ENCODE results near the gene COTL1. TPM values are rescaled to one million over a fixed set of nuclear protein-coding genes. Genes with fewer than 3 reads are reported as not detected.

The COTL1 gene
- total and polyA plus RNA-seq, 9 of the 15 experiments (the other 6 are each of a cell fraction or from before 2014, with no cell fraction given): 27.7 to 185 (median 72.5) TPM

- TF ChIP-seq ZNF263 (CRISPR knock-in tag; IDR thresholded peaks at IDR 0.05; ENCODE audit: borderline replicate concordance): no peak
- no peak for TF ChIP-seq ZBTB17 (CRISPR knock-in tag; IDR thresholded peaks at IDR 0.05)
- no peak for TF ChIP-seq RBM15 (IDR thresholded peaks at IDR 0.05; ENCODE audit: insufficient read depth, low read length)
- no peak for TF ChIP-seq ARID2 (IDR thresholded peaks at IDR 0.05)
These were observed 14.6 kb downstream of the COTL1 start (continued) for GRCh38 chr16:84603140-84603816.

DNA sequence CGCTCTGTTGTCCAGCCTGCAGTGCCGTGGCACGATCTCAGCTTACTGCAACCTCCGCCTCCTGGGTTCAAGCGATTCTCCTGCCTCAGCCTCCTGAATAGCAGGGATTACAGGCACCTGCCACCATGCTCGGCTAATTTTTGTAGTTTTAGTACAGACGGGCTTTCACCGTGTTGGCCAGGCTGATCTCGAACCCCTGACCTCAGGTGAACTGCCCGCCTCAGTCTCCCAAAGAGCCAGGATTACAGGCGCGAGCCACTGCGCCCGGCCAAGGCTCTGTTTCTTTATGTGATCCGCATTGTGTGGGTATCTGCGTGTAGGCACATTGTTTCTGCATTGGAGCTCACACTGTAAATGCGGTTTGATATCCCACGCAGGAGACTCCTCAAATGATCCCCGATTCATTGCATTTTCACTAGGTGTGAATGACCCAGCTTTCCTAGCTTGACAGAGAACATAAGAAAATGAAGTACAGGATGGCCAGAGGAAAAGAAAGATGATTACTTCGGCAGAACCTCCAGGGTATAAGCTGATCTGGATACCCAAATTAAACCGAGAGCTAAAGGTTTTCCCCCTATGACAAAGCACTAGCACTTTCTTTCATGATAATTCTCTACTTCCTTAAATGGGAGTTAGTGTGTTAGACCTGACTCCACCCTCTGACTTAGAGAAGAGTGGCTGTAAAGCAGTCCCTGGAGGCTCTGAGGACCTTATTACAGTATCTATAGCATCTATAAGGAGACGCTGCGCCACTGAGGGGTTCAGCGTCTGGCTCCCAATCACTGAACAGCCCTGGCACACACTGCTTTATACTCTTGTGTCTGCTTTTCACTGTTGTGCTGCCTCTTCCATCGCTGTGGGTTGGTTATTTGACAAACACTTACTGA, 17.3 kb downstream of the COTL1 start:
- ChIA-PET CTCF (ENCODE audit: low intra/inter-chr PET ratio) (no interaction called here), POLR2A (interaction anchor here (0.6 to 1.3 kb wide), 9 partner anchors 12 to 455 kb away, joined by 3 to 6 read pairs (median 3); partner anchors contain the start of gene COTL1)
- peak overlapping the region; percentile 95 for H2AFZ ChIP-seq (ENCODE audit: low read depth, low read length)
- H3K27me3 ChIP-seq (ENCODE audit: control insufficient read depth in 2 of 2, insufficient read depth in 2 of 2, low read length in 2 of 2): no peaks in the 10 kb centered on the region
- H3K4me2 ChIP-seq (ENCODE audit: insufficient read depth, low read length): peak overlapping the region; percentile 80
- no peak overlapping the region for H3K4me3 ChIP-seq
- H3K36me3 ChIP-seq (ENCODE audit: control insufficient read depth, insufficient read depth, low read length): peaks cover 9% of the 10 kb centered on the region; the same call in 1 of the 3 replicates
- H4K20me1 ChIP-seq (replicated peaks; ENCODE audit: control insufficient read depth, insufficient read depth, low read length): no peaks in the 10 kb centered on the region
- BruUV-seq (replicated peaks): no TSS peak
- DNase-seq (ENCODE audit: extremely low read depth in 1 of 4, low spot score in 3 of 4): peak in 2 of 4 experiments; percentile 71 to 80
- peak; percentile 85 for ATAC-seq
- peak; percentile 82 for FAIRE-seq
- H3K27ac ChIP-seq (ENCODE audit: extremely low read depth, low read depth, low read length): peak overlapping the region; percentile 86
- H3K9ac ChIP-seq (ENCODE audit: insufficient read depth in 1 of 2, low read depth in 2 of 2, low read length in 2 of 2): peak overlapping the region; percentile 40 to 71; a peak in 3 of 4 replicates
- H3K9me1 ChIP-seq (ENCODE audit: control insufficient read depth, insufficient read depth, low read length): no peaks in the 10 kb centered on the region
- intact Hi-C loops (cut with micrococcal nuclease): no loop called here
- H3K79me2 ChIP-seq (ENCODE audit: control insufficient read depth, insufficient read depth, low read length): peaks cover 73% of the 10 kb centered on the region
- H3K4me1 ChIP-seq (replicated peaks in 1 of 2; ENCODE audit: control insufficient read depth in 2 of 2, insufficient read depth in 2 of 2, low read length in 2 of 2): peaks cover 48 to 53% of the 10 kb centered on the region in 2 experiments
- 48% methylated on average over 25 of the region's 25 CpGs for WGBS (ENCODE audit: insufficient coverage, low coverage, missing lambda C conversion rate)
- in situ Hi-C loops (cut with MboI): no loop called here
- H3K9me3 ChIP-seq (replicated peaks; ENCODE audit: control insufficient read depth, insufficient read depth, low read depth, low read length): no peaks in the 10 kb centered on the region
- no peak for TF ChIP-seq TOE1 (IDR thresholded peaks at IDR 0.05; ENCODE audit: borderline replicate concordance)
- TF ChIP-seq TOE1 (CRISPR knock-in tag; IDR thresholded peaks at IDR 0.05; ENCODE audit: borderline replicate concordance, low read depth): no peak
- TF ChIP-seq ZNF668 (CRISPR knock-in tag; IDR thresholded peaks at IDR 0.05): 0 out of 2 replicates have a peak, but pooled peaks have one; percentile 23
- TF ChIP-seq NRF1 (conservative IDR thresholded peaks at IDR 0.05 in 1 of 2, IDR thresholded peaks at IDR 0.05 in 1 of 2): peak; percentile 31 to 43; a peak in 3 of 4 replicates
- no peak for TF ChIP-seq CLOCK (CRISPR knock-in tag; IDR thresholded peaks at IDR 0.05; ENCODE audit: borderline replicate concordance)
- no peak for TF ChIP-seq ZNF184 (CRISPR knock-in tag; IDR thresholded peaks at IDR 0.05)
- peak; percentile 51; the same call in 1 of the 2 replicates for TF ChIP-seq LCOR (CRISPR knock-in tag; IDR thresholded peaks at IDR 0.05)

Data from K562 (cell line).